Effector CD8-positive, alpha-beta T cell (primary cell): ENCODE measurements around the gene ZSWIM5.

ENCODE experiments used
- DNase-seq: peaks from one replicate; lab custom pipeline; 2025; lab: John Stamatoyannopoulos, UW

The ZSWIM5 gene

DNA sequence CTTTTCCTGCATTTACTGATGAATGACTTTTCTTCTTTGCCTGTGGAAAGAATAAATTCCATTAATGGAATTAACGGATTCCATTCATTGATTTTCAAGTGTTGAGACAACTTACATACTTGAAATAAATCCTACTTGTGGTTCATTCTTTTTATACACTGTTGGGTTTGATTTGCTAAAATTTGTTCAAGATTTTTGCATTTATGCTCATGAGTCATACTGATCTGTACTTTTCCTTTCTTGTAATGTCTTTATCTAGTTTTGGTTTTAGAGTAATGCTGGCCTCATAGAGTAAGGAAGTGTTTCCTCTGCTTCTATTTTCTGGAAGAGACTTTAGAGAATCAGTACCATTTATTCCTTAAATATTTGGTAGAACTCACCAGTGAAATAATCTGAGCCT lies 180.0 kb downstream of the ZSWIM5 start:
- no peak for DNase-seq

- no peak for DNase-seq
These were observed 182.7 kb downstream of the ZSWIM5 start for GRCh38 chr1:45023663-45024062.

DNA sequence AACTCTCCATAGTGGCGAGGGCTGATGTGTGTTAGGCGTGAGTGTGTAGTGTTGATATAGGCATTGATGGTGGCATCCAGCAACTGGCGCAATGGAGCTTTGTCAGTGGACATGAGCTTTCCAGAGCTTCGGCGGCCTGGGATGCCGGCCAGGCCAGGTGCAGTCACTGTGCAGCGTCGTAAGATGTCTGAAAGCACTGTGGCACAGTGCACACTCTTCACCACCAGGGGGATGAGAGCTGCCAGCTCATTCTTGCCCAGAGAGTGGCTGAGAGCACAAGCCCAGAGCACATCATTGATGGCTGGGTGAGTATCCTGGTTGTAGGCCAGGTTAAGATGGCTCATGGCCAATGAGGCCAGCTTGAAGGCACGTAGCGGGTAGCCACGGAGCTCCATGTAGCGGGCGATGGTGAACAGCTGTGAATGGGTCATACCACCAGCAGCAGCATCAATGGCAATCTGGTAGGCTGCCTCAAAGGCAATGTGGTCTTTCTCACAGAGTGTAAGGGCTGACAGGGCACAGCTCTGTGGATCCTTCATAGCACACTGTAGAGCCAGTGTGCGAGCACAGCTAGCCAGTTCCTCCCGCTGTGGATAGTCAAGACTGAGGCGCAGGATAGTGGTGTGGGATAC lies 187.7 kb downstream of the ZSWIM5 start:
- DNase-seq, result peak; percentile 14

DNA sequence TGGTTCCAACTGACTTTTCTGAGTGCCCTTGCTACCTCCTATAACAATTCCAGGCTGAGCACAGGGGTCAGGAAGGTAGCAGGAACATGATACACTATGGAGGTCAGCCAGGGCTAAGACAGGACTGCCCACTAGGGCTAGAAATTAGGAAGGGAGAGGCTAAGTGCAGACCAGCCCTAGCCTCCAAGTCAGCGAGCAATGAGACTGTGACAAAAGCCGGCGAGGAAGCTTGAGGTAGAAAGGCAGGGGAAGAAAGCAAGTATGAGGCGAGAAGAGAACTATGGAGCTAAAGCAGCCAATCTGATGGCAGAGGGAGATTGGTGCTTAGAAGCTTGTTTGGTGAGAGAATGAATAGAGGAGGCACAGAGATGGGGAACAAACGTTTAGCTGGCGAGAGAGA lies 189.6 kb downstream of the ZSWIM5 start:
- no peak for DNase-seq

DNA sequence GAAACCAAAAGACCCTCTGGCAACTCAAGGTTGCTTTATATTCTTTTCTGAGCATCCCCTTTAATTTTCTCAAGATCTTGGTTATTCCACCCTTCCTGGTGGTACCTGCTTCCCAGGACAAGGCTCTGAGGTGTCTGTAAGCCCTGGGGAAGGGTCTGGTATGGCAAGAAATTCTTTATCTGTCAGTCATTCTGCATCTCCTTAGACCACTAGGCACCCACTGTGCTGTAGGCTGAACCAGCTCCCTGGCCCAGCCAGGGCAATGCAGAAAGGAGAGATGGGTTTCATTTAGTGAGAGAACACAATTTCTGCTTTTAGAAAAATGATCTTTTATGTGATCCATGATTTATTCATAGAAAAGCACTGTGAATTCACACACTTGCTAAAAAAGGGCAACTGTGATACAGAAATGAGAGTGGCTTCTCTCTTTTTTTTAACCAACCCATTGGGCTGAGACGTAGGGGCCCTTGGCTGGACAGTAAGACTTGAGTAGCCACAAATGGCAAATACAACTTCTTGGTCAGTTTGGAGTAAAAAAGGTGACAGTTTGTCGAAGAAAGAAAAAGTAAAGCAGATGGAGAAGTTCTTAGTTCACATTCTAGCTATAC lies 190.2 kb downstream of the ZSWIM5 start:
- no peak for DNase-seq

DNA sequence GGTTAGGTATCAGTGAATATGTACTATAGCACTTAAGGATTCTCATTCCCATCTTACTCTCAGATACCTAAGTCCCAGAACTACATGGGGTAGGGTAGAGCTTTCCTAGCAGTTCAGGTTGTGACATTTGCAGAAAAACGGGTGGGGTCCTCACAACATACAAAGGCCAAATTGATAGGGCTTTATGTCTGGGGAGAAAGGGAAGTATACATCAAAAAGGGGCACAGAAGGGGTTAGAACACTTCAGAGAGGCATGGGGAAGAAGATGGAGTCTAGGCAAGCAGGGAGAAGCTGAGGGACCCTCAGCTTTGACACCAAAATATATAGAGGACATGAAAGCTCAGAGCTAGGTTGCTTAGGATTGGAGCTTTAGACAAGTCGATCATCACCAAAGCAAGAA lies 190.7 kb downstream of the ZSWIM5 start:
- DNase-seq, result no peak

DNA sequence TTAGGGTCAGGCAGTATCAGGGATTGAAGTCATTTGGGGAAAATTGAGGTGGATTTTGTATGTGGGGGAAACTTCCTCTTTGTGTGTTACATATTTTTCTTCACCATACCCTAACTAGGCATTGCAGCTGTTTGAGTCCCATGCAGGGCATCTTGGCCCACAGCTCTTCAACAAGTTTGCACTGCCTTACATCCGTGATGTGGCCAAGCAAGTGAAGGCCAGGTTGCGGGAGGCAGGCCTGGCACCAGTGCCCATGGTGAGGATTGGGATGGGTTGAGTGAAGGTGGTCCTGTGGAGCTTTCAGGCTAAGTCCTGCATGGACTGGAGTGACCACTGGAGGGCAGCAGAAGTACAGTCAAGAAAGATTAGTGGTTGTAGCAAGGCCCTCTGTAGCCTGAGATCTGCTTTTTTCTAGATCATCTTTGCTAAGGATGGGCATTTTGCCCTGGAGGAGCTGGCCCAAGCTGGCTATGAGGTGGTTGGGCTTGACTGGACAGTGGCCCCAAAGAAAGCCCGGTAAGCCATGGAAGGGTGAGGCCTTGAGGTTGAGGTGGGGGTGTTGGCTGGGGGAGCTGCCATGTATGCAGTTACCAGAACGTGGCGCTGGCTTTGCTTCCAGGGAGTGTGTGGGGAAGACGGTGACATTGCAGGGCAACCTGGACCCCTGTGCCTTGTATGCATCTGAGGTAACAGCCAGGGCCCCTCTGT lies 191.9 kb downstream of the ZSWIM5 start:
- peak; percentile 67 for DNase-seq

- DNase-seq, result no peak
These were observed 192.7 kb downstream of the ZSWIM5 start for GRCh38 chr1:45013551-45014209.

DNA sequence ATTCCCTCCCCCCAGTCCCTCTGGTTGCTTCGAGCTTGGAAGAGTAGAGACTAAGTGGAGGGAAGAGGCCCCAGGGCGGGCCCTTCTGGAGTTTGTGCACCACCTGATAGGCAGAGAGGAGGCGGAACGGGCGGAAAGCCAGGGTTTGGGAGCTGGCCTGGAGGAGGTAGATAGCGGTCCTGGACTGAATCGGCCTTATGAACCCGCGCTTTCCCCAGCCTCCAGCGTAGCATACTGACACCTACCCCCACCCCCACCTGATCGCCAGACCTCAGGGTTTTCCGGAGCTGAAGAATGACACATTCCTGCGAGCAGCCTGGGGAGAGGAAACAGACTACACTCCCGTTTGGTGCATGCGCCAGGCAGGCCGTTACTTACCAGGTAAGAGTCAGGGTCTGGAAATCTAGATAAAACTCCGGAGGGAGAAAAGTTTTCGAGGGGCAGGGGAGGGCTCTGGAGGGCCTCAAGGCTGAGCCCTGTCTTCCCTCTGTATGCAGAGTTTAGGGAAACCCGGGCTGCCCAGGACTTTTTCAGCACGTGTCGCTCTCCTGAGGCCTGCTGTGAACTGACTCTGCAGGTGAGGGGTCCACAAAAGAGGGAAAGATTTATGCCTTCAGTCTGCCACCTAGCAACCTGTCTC lies 193.6 kb downstream of the ZSWIM5 start:
- DNase-seq, result no peak

DNA sequence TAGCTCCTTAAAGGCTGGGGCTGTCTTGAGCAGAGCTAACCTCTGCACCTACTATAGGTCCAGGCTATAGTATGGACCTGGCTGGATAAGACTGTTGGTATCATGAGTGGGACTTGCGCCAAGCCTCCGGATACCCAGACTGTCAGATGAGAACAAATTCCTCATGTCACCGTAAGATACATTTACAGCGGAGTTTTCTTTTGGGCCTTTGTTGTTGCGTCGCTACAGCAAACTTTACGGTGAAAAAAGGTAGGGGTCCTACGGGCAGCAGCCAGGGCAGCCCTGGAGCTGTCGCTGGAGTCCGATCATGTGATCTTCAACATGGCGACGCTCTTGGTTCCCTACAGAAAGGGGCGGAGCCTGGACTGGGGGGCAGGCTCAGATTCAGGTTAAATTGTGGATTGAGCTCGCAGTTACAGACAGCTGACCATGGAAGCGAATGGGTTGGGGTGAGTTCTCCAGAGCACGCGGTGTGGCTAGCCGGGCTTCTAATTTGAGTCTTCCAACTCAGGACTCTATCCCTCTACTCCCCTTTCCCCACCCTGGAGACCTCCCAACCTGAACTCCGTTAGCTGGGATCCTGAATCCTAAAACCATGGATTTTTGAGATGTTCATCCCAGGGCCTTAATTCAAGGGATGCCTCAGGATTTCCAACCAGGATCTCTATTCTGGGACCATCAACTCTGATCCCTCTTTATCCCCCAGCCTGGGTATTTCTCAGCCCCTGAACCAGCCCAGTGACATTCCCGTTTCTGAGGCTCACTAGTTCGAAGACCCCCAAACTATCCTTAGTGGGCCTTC lies 194.4 kb downstream of the ZSWIM5 start, which contains the start of gene UROD:
UROD (plus strand) TSS at position 418 of the 802 bp plus-strand sequence; CDS start at position 430, 12 bp downstream.
- DNase-seq, result peak; percentile 79

GRCh38 chr1:45010855-45011811 lies 195.3 kb downstream of the ZSWIM5 start, which contains the start of gene HECTD3:
TSS of gene HECTD3 (minus strand) at chr1:45011324. CDS start at chr1:45011257, 67 bp downstream.
- DNase-seq, result peak; percentile 38

- DNase-seq, result no peak
These were observed 196.2 kb downstream of the ZSWIM5 start for GRCh38 chr1:45009956-45010854.

DNA sequence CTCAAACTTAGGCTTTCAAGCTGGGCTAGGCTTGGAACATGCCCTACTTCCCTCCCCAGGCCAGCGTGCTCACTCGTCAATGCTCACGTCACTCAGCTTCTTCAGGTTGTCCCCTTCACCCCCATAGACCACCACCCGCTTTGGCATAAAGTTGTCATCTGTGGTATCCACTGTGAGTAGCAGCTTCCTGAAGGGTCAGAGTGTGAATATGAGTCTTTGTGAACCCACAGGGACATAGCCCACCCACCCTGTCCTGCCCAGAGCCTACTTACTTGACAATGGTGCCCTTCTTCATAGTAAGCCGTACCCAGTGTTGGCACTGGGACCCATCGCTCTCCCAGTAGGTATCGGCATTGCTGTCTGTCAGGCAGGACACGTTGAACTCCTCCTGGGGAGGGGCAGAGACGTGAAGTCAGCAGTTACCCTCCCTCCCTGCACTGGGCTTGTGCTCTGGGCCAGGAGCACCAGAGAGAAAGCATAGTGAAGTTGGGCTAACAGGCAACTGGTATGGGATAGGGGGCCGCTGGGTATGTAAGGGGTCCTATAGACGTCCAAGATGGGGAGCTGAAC lies 197.0 kb downstream of the ZSWIM5 start:
- DNase-seq, result no peak

DNA sequence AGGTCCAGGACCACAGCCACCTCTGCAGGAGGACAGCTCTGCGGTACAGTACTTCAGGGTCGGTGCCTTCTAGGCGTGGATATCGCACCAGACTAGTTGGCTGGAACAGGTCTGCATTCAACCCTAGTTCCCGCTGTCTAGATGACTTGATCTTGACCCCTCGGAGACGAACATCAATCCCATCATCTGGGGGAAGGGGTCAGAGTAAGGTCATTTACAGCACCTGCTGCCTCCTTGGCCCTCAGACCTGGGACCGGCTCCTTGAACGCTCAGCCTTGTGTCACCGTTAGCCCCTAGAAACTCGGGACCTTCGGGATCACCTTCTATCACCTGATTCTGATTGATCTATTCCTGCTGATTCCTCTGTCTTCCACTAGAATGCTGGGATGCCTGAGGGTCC lies 197.9 kb downstream of the ZSWIM5 start:
- DNase-seq, result no peak

DNA sequence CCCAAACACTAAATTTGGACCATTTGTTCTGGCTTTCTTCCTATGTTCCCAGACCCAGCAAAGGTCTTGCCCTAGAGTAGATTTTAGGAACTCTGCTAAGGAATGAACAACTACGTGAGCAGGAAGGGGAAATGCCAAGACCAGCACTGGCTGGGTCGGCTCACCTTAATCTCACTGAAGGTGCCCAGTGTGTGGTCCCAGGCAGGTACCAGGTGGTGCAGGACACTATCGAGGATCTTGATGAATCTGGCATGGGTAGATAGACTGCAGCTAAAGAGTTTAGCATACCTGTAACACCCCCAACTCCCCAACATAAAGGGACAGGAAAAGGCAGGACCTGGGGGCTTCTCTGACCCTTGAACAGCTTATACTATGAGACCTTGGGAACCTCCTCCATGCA lies 198.3 kb downstream of the ZSWIM5 start:
- no peak for DNase-seq

DNA sequence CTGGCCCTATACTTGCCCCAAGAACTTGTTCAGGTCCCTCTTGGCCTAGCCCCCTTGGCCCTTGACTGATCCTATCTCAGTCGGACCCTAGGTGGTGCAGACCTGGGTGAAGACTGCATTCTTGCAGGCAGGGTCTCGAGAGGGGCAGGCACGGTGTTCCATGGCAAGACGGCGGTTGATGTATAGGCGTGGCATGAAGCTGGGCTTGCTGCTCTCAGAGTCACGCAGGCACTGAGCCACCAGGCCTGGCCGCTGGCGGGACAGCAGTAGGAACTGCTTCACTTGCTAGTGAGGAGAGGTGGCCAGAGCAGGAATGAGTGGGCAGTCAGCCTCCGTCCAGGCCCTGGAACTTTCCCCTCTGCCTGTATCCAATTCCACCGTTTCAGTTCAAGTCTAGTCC lies 199.1 kb downstream of the ZSWIM5 start:
- no peak for DNase-seq

DNA sequence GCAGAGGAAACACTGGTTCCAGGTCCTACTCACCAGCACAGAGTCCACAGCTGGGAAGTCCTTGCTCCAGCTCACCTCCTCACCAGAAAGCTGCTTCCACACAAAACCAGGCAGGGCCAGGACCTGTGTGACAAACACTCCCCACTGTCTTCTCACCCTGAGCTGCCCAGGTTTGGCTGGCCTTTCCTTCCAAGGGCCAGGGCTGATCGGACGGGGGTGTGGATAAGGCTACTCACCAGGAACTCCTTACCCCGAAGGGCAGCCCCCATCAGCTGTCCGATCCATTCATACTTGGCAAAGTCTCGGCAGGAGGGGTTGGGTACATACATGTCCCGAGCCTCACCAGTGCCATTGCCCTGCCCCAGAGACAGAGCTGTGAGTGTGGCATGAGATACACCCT lies 200.6 kb downstream of the ZSWIM5 start:
- DNase-seq, result no peak

- no peak for DNase-seq
These were observed 202.0 kb downstream of the ZSWIM5 start for GRCh38 chr1:45004281-45004920.
